ENCODE measurements around the gene TUBGCP6. TPM values are rescaled to one million over a fixed set of nuclear protein-coding genes. Genes with fewer than 3 reads are reported as not detected.
A peak's percentile ranks its signal among the peaks of the same experiment; 100 is the strongest.

The TUBGCP6 gene, protein sequence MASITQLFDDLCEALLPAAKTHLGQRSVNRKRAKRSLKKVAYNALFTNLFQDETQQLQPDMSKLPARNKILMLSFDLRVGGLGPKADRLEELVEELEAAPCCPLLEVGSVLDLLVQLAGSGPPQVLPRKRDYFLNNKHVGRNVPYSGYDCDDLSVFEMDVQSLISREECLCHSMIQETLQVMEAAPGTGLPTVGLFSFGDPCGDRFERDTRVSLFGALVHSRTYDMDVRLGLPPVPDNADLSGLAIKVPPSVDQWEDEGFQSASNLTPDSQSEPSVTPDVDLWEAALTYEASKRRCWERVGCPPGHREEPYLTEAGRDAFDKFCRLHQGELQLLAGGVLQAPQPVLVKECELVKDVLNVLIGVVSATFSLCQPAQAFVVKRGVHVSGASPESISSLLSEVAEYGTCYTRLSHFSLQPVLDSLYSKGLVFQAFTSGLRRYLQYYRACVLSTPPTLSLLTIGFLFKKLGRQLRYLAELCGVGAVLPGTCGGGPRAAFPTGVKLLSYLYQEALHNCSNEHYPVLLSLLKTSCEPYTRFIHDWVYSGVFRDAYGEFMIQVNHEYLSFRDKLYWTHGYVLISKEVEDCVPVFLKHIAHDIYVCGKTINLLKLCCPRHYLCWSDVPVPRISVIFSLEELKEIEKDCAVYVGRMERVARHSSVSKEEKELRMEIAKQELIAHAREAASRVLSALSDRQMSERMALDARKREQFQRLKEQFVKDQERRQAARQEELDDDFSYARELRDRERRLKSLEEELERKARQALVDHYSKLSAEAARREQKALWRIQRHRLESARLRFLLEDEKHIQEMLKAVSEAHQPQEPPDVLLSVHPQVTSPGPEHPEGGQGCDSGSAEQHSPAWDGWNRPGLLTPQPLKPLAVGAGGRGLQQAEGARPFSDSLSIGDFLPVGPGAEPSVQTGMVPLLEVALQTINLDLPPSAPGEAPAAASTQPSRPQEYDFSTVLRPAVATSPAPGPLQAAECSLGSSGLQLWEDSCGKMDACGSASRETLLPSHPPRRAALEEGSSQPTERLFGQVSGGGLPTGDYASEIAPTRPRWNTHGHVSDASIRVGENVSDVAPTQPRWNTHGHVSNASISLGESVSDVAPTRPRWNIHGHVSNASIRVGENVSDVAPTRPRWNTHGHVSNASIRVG (N-terminal part only)
- 10 to 100 TPM; 44.8 to 47.2 TPM for total RNA-seq

DNA sequence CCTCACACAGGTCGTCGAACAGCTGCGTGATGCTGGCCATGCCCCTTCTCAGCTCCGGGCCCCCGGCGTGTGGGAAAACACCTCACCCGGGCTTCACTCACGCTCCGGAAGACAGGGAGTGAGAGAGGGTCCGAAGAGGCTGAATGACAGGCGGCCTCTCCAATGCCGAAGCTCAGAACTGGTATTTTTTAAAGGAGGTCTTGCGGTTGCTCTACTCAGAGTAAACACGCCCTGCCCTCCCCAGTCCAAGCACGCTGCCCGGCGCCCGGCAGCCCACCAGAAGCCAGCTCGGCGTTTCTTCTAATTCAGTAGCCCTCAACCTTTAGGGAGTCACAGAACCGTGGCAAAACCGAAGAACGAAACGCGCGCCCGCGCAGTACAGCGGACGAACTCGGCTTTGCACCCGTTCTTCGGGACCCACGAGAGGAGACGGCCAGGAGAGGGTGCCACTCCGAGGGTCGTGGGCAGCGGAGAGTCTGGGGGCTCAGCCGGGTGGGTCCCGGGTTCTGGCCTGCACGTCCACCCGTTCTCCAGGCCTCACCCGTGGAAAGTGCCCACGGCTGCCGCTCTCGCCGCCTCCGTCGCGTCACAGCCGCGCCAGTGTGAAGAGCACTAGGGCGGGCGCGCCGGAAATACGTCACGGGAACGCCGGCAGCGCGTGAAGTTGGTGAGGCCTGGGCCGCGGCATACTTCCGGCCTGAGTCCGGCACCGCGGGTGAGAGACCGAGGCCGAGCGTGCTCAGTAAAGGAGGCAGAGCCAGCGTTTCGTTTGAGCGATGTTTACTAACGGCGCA, at the start of gene TUBGCP6:
TSS of gene TUBGCP6 (minus strand) at position 604 of the 794 bp plus-strand sequence. CDS start at position 40, 564 bp downstream.
- ATAC-seq: peak; percentile 82
- Mint-ChIP-seq H3K27ac (peak within 1 kb of the TSS; percentile 99), H3K4me3 (peak within 1 kb of the TSS; percentile 85), H3K27me3 (no peaks in the 10 kb centered on the region), H3K36me3 (ENCODE audit: low read depth) (peaks cover 24% of the 10 kb centered on the region), H3K9me3 (no peaks in the 10 kb centered on the region), H3K4me1 (ENCODE audit: low read depth) (peaks cover 24% of the 10 kb centered on the region)
- TF ChIP-seq CTCF (IDR thresholded peaks at IDR 0.05): no peak
- CTCF ChIA-PET: interaction anchor here (0.8 to 2.6 kb wide), 9 partner anchors 11 to 376 kb away, joined by 3 to 9 read pairs (median 4); partner anchors contain the start of genes MLC1 and SCO2
- intact Hi-C loops (cut with micrococcal nuclease): no loop called here
- POLR2A ChIA-PET: interaction anchor here (0.6 to 1.7 kb wide), 11 partner anchors 18 to 294 kb away, joined by 3 to 9 read pairs (median 4); no protein-coding TSS in a partner anchor
- peak; percentile 96 for DNase-seq

GRCh38 chr22:50294319-50294656, 49.5 kb upstream of the TUBGCP6 start:
- CTCF ChIA-PET: interaction anchor here (1.0 to 2.7 kb wide), 10 partner anchors 8 to 87 kb away, joined by 3 to 19 read pairs (median 3); partner anchors contain the start of genes DENND6B and HDAC10
- H3K27ac Mint-ChIP-seq: peak overlapping the region; percentile 42

DNA sequence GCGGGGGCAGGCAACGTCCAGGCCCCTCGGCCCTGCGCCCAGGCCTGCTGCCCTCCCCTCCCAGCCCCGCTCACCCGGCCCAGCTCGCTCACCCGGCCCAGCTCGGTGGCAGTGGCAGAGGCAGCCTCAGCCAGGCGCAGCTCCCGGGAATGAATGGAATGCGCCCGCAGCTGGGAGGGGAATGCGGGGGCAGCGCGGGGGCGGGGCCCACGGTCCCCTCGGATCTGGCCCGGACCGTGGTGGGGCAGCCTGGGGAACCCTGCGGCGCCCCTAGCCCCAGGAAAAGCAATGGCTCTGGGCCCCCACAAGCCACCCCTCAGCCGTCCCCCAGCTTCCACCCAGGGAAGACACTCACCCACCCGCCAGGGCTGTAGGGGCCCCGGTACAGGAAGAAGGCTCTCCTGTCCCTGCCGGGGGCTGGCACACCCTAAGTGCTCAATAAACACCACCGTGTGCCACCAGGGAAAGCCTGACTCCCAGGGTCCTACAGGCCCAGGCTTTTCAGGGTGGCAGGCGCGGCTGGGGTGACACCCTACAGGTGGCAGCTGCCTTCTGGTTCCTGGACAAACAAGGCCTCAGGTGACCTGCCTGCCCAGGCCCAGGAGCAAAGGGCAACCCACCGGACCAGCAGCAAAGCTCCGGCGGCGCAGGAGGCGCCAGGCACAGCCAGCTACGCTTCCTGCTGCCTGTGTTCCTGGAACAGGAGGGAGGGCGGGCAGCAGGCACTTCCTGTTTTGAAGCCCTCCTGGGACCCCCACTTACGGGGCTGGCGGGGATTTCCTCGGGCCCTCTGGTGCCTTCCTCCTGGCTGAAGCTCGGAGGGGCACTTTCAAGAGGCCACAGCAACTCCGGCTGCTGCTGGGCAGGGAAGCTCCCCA, 48.9 kb upstream of the TUBGCP6 start:
- DNase-seq (peak; percentile 53), ATAC-seq (peak; percentile 62)
- TF ChIP-seq CTCF (IDR thresholded peaks at IDR 0.05): no peak
- ChIA-PET POLR2A (interaction anchor here (0.6 to 1.4 kb wide), 4 partner anchors 13 to 43 kb away, joined by 3 to 8 read pairs (median 3); partner anchors contain the start of gene PLXNB2), CTCF (interaction anchor here (1.0 to 2.7 kb wide), 10 partner anchors 9 to 87 kb away, joined by 3 to 19 read pairs (median 3); partner anchors contain the start of genes DENND6B and HDAC10)
- intact Hi-C loops (cut with micrococcal nuclease): no loop called here
- Mint-ChIP-seq H3K4me1 (ENCODE audit: low read depth) (peaks cover 10% of the 10 kb centered on the region), H3K9me3 (no peaks in the 10 kb centered on the region), H3K27me3 (peaks cover 9% of the 10 kb centered on the region), H3K36me3 (ENCODE audit: low read depth) (no peaks in the 10 kb centered on the region), H3K27ac (peak overlapping the region; percentile 42), H3K4me3 (peak overlapping the region; percentile 74)

More at GRCh38 chr22:50294319-50294656, 49.5 kb upstream of the TUBGCP6 start:
- peak overlapping the region; percentile 74 for H3K4me3 Mint-ChIP-seq
- TF ChIP-seq CTCF (IDR thresholded peaks at IDR 0.05): no peak
- H3K4me1 Mint-ChIP-seq (ENCODE audit: low read depth): peaks cover 10% of the 10 kb centered on the region
- DNase-seq (no peak), ATAC-seq (no peak)
- POLR2A ChIA-PET: interaction anchor here (0.7 to 1.4 kb wide), 4 partner anchors 12 to 71 kb away, joined by 3 to 8 read pairs (median 3); partner anchors contain the start of gene PLXNB2
- intact Hi-C loops (cut with micrococcal nuclease): no loop called here
- no peaks in the 10 kb centered on the region for H3K9me3 Mint-ChIP-seq
- peaks cover 11% of the 10 kb centered on the region for H3K27me3 Mint-ChIP-seq
- no peaks in the 10 kb centered on the region for H3K36me3 Mint-ChIP-seq (ENCODE audit: low read depth)

Measured in activated CD8-positive, alpha-beta T cell treated with anti-CD3 and anti-CD28 coated beads for 36 hours (primary cell).